NB4 (cell line): Measurements from ENCODE around the gene SP140.

Experiments used
- POLR2A ChIP-seq: IDR thresholded peaks from 2 replicates; pipeline ENCODE4 v1.6.1; 2011; ENCODE audit warnings: mild to moderate bottlenecking; ENCODE audit not compliant: insufficient read length; ENCODE audit errors: extremely low read depth
- TF ChIP-seq, protein P1 (sequence below): IDR thresholded peaks from one replicate; pipeline ENCODE4 v1.5.1; 2012; ENCODE audit warnings: low read depth, low read length

DNA sequence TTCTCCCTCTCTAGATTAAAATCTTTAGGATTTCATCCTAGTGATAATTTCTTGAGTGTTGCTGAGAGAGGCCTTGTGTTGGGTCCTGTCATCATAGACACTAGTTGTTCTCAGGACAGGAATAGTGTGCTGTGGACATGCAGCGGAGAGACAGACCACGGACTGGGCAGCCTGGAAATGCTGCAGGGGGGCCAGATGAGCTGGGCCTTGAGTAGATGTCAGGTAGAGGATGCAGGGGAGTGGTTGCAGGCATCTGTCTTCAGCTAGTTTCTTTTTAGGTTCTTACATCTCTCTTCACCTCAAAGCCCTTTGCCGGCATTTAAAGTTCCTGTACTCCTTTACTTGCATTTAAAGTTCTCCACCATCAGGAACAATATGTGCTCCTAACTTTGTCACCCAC is 48.5 kb upstream of the SP140 start:
- TF ChIP-seq, protein P1, sequence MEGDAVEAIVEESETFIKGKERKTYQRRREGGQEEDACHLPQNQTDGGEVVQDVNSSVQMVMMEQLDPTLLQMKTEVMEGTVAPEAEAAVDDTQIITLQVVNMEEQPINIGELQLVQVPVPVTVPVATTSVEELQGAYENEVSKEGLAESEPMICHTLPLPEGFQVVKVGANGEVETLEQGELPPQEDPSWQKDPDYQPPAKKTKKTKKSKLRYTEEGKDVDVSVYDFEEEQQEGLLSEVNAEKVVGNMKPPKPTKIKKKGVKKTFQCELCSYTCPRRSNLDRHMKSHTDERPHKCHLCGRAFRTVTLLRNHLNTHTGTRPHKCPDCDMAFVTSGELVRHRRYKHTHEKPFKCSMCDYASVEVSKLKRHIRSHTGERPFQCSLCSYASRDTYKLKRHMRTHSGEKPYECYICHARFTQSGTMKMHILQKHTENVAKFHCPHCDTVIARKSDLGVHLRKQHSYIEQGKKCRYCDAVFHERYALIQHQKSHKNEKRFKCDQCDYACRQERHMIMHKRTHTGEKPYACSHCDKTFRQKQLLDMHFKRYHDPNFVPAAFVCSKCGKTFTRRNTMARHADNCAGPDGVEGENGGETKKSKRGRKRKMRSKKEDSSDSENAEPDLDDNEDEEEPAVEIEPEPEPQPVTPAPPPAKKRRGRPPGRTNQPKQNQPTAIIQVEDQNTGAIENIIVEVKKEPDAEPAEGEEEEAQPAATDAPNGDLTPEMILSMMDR = no peak
- TF ChIP-seq POLR2A = no peak
